CD4-positive, alpha-beta T cell treated with Interleukin-12 subunit alpha and Interleukin-12 subunit beta, for 1 hour (primary cell): Measurements from ENCODE around the gene CCDC12.

Experiments used
- DNase-seq: peaks from one replicate; pipeline ENCODE4 v3.0.0-alpha.2; 2020

The CCDC12 gene

DNA sequence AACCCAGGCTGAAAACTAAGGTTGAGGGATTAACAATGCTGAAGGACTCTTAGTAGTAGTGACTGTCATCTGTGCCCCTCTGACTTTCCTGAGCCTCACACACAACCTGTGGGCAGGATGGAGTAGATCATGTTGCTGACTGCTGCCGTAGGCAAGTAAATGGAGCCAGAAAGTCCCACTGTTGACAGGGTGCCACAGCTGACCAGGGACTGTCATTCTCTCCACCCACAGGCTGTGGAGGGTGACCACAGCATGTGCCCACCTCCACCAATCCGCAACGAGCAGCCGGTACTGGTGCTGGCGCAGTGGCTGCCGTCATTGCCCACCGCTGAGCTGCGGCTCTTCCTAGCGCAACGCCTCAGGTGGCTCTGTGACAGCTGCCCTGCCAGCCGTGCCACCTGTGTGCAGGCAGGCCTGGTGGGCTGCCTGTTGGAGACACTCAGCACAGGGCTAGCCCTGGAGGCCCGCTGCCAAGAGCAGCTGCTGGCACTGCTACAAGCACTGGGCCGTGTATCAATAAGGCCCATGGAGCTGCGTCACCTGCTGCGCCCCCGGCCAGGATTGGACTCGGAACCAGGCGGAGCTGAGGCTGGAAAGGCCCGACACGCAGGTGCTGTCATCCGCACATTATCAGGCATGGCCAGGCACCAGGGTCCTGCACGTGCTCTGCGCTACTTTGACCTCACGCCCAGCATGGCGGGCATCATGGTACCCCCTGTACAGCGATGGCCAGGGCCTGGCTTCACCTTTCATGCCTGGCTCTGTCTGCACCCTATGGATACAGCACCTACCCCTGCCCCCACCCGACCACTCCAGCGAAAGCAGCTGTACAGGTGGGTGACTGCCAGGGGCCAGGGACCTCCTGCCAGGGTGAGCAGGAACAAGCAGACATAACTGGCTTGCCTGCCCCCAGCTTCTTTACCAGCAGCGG lies 18.5 kb upstream of the CCDC12 start:
- no peak for DNase-seq

DNA sequence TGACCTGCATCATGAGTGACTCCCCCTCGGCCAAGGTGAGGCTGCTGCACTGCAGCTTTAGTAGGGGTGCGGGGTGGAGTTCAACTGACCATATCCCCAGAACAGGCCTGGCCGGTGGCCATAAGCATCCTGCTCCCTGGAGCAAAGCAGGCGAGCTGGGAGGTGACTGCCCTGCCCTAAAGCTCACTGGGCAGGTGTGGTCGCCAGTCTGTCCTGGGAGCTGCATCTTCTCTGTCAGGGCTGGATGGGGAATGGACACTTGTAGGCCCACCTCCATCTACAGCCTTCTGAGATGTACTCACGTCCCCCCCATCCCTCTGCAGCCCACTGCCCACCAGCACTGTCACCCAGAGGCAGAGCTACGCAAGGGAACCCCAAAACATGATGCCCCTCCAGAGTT lies 17.4 kb upstream of the CCDC12 start:
- DNase-seq = no peak

DNA sequence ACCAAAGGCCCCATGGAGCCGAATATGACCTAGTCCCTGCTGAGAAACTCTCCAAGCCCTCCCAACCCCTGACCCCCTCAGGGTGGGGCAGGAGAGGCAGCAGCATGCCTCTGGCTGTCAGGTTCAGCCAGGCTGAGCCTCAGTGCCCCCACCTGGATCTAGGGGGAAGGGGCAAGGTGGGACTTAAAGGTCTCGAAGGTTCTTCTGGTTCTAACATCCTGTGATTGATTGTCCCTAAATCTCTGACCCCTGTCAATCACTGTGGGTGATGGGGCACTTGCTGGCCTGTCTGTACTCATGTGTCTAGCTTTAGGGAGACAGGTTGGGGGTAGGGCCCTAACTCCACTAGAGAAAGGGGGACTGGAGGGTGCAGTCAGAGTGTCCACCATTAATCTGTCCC lies 16.7 kb upstream of the CCDC12 start:
- DNase-seq = no peak

DNA sequence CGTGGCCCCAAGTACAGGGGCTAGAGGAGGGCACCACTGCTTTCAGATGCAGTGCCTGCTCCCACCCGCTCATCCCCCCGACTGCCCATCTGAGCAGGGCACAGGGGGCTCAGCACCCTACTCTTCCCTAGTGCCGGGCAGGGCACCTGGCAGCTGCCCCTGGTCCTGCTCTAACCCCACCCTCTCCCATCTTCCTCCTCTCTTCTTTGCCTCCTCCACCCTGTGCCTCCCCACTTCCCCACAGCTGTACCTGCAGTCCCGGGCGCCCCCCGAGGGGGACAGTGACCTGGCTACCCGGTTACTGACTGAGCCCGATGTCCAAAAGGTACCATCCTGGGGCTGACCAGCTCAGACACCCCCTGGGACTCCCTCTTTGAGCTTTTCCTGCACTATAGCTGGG lies 15.7 kb upstream of the CCDC12 start:
- DNase-seq = no peak

DNA sequence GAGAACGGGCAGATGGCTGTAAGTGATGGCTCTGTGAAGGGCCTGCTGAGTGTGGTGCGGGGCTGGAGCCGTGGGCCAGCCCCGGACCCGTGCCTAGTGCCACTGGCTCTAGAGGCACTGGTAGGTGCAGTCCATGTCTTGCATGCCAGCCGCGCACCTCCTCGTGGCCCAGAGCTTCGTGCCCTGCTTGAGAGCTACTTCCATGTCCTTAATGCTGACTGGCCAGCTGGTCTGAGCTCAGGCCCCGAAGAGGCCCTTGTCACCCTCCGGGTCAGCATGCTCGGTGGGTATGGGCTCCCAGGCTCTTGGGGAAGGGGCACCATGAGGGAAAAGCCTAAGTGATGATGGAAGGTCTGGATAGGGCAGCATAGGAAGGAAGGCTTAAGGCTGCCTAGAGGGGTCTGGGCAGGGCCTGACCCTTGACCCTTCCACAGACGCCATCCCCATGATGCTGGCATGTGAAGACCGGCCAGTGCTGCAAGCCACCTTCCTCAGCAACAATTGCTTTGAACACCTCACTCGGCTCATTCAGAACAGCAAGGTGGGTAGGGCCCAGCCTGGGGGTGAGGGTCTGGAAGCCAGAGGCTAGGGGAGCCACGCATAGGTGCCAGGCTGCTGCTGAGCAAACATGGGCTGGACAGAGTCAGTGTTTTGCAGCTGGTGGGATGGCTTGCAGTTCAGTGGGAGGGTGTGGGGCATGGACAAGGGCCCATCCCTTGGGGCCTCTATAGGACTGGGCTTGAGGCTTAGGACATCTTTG lies 15.0 kb upstream of the CCDC12 start:
- DNase-seq = no peak

DNA sequence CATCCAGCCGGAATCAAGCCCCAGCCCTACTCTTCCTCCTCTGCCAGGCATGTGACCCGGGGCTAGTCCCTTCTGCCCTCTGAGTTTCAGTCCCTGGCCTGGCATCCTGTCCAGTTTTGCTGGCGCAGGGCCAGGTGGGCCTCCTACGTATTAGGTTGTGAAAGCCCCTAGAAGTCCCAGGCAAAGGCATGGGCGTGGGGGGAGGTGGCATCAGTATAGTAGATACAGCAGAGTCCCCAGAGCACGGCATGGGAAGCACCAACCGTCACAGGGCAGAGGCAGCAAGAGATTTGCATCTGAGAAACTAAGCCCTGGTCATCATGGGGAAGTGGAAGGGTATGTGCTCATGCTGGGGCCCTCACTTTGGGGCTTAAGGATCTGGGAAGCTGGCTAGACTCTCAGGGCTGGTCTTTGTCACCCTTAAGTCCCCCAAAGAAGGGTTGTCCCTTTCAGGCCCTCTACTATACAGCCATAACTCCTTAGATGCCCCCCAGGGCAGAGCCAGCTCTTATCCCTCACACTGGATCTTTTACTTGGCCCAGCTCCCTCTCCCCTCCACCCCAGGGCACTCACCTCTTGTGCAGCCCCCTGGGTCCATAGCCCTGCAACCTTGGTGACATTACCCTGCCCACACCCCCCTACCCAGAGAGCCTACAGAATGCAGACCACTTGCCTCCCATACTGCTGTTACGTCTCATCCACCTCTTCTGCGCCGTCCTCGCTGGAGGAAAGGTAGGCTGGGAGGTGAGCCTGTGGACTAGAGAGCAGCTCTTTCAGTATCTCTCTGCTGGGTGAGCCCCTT lies 14.2 kb upstream of the CCDC12 start:
- no peak for DNase-seq

DNA sequence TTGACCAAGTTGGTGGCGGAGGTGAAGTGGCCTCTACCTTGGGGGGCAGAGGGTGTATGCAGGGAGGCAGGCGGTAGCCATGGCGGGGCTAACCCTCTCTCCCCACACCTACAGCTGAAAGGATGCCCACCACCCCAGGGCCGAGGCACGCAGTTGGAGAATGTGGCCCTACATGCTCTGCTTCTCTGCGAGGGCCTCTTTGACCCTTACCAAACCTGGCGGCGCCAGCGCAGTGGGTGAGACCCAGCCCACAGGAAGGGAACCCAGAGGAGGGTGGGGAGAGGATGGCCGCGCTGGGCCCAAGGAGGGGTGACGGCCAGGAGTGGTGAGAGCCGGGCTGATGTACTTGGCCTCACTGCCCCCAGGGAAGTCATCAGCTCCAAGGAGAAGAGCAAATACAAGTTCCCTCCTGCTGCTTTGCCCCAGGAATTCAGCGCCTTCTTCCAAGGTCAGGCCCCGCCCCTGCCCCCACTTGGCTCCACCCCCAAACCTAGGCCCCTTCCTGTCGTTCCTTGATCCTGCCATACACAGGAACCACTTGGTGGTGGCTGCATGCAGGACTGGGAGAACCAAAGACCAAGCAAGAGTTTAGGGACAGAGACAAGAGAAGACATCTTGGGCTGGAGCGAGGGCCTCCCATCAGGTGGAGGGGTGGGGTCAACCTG lies 12.7 kb upstream of the CCDC12 start:
- no peak for DNase-seq

DNA sequence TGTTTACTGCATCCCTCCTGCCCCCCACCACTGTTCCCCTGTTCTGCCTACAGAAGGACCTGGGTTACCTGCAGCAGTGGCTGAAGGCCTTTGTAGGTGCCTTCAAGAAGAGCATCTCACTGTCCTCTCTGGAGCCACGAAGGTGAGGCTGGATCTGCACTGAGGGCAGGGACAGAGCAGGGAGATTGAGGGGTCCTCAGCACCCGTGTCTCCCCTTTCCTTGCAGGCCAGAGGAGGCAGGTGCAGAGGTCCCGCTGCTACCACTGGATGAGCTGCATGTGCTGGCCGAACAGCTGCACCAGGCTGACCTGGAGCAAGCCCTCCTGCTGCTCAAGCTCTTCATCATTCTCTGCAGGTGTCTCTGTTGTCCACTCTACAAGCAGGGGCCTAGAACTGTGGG lies 12.1 kb upstream of the CCDC12 start:
- DNase-seq = no peak

DNA sequence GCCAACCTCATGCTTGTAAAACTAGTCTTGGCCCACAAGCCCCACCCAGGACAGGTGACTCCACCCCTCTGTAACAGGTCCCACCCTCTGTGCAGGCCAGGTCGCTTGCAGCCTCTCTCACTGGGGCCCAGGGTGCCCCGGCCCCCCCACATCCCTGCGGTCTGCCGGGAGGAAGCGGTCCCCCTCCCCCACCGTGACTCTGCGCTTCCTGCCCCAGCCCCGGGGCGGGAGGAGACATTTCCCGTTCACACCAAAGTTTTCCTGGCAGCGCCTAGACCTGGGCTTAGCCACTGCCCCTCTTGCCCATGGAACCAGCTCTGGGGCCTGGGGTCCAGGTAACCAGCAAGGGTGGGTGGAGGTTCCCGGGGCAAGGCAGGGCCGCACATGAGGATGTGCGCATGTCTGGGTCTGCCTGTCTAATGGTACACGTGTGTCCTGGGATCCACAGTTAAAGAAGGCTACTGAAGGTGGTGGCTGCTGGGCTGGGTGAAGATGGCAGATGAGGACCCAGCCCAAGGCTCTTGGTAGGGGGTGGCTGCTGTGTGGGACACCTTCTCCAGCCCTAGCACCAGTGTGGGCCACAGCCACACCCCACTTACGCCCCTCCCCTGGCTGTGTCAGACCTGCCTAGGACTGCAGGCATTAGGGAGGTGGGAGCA lies 11.3 kb upstream of the CCDC12 start:
- DNase-seq = peak; percentile 93

DNA sequence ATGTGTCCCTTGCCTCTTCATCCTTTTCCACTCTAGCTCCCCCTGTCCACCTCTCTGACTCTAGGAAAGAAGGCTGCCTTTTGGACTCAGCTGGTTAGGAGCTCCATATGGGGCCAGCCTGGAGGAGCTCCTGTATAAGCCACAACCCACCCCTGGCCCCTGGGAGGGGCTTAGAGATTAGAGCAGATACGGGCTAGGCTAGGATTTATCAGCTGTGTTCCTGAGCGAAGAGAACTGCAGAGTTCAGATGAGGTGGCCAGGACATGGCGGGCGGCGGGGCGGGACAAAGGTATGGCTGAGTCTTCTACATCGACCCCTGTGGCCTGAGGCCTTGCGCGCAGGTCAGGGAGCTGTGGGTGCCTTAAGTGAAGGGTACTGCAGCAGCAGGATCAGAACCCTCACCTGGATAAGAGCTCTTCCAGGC lies 10.8 kb upstream of the CCDC12 start:
- no peak for DNase-seq

DNA sequence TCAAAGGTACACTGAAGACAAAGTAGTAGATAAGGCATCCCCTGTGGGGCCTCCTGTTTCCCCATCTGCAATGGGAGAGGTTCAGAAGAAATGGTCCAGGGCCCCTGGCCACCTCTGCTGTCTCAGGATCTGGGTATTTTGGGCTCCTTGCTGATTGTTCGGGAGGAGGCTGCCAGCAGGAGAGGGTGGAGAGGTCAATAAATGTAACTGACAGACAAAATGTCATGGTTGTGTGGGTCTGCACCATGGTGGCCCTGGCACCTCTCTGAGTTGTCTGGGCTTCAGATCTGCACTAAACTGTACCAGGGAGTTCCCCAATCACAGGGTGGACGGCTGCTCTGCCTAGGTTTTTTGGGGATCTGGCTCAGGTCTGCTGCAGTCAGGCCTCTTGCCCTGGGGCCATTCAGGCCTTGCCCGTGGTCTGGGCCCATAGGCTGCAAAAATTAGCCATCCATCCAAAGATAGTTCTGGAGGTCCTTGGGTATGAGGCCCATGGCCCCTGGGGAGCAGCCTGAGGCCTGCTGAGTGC lies 10.3 kb upstream of the CCDC12 start:
- no peak for DNase-seq

DNA sequence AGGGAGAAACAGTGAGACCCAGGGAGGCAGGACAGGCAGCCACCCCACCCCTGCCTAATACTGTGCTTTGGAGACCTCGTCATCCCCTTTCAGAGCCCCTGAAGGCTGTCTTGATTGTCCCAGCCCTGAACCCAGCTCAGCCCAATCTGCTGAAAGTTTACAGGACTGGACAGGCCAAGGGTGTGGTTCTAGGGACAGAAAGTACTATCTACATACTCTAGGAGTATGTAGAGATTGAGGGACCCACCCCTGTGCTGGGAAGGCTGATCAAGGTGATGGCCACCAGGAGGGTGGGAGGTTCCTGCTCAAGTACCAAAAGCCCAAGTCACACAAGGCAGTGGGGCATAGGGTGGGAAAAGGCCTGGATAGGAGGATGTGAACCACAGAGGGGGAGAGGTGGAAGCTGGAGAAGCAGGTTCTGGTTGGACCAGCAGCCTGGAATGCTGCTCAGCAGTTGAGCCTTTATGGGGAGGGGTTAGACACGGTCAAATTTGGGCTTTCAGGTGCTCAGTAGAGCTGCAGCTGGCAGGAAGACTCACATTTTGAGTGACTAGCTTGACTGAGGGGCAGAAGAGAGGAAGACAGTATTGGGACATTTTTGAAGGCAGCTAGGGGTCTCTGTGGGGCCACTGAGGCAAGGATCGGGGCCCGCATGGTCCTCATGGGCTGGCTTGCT lies 9.6 kb upstream of the CCDC12 start:
- DNase-seq = no peak

DNA sequence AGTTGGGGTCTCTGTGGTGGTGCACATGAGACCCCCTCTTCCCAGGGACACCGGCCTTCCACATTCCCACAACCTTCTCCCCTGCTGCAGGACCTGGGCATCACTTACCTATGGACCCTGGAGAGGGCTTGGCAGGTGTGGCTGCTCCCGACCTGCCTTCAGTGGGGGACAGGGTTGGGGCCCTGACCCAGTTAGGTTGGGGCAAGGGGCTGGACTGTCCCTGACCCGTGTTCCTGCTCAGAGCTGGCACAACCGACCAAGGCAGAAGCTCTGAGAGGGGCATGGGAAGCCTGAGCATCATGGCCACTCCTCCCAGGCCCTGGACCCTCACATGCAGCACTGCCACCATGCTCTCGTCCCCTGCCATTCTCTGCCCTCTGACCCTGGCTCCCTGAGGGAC lies 9.0 kb upstream of the CCDC12 start:
- DNase-seq = no peak

DNA sequence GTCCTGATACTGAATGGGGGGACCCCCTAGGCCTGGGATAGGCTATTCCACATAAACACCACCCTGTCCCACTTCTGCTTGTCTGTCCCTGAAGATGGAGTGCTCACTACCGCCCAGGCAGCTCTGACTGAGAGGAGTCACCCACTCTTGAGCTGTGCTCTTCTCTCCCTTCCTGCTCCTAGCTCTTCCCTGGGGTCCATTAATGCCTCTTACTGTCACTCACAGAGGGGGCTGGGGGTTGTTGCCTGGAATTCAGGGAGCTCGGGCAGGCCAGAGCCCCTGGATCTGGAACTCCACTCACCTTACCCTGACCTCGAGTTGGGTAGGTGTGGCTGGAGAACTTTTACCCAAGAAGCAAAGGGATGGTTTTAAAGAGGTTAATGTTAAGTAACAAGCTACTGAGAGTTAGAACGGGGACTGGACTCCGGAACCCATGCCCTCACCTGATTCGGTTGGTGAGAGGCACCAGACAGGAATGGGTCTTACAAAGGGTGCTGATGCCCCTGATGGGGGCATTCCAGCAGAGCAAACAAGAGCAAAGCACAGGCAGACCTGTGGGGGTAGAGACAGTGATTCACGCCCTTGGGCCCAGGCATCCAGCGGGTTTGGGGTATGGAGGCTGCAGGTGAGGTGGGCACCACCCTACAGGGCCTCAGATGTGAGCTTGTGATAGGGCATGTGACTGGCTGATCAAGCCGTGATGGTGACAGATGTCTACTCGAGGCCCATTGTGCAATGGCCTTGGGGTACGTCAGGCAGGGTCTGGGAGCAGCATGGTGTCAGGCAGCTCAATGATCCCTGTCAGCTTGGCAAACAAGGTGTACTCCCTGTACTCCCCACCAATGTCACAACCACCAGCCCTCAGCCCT lies 8.3 kb upstream of the CCDC12 start:
- no peak for DNase-seq

DNA sequence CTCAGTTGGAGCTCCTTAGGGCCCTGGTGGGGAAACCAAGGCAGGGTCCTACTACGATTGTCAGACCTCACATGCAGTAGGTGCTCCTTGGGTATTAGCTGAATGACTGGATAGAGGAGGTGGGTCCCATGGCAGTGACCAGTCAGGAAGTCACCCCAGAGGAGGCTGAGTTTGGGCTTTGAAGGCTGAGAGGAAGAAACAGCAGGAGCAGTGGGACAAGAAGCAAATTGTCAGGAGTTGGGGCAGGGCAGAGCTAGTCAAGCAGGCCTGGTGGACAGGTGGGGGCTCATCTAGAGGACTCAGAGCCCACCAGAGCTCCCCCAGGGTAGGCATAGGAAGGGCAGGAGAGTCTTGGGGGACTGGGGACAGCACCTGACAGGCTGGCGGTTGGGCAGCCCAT lies 6.0 kb upstream of the CCDC12 start:
- DNase-seq = no peak

DNA sequence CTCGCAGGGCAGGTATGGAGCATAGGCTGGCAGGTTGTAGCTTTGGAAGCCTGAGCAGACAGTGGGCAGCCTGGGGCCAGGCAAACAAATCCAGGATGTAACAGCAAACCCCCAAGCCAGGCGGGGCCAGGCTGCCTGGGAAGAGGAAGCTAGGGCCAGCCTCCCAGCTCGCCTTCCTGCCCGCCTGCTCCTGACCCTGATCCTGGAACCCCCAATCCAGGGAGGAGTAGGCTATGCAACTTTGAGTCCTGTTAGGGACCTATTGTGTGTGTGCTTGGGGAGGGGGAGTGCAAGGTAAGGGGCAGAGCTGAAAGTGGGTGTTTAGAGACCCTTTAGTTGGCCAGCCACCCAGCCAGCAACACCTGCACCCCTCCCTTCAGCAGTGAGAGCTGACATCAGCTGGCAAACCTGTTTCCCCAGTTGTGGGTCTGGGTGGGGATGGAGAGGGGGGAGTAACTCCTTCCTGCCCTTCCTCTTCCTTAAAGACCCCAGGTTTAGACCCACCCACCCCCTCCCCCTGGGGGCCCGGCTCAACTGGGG lies 5.5 kb upstream of the CCDC12 start:
- DNase-seq = no peak

DNA sequence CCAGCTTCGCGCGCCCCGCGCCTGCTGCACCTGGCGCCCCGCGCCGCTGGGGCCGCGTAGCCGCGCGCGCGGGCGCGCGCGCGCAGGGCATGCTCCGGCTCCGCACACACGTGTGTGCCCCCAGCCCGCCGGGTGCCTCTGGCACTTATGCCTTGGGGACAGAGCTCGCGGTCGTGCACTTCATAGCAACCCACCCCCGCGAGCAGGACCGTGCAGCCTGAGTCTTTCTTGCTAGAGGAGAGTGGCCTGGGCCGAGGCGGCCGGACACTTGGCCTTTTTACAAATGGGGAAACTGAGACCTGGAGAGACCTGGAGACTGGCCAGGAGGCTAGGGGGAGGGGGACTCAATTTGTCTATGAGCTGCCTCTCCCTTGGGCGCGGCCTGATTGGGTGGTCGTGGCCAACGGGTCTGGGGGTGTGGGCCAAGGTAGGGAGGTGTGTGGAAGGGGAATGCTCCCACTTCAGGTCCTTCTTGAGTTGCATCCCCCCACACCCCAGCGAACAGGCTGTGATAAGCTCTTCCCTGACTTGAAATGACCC lies 3.5 kb upstream of the CCDC12 start:
- DNase-seq = no peak

DNA sequence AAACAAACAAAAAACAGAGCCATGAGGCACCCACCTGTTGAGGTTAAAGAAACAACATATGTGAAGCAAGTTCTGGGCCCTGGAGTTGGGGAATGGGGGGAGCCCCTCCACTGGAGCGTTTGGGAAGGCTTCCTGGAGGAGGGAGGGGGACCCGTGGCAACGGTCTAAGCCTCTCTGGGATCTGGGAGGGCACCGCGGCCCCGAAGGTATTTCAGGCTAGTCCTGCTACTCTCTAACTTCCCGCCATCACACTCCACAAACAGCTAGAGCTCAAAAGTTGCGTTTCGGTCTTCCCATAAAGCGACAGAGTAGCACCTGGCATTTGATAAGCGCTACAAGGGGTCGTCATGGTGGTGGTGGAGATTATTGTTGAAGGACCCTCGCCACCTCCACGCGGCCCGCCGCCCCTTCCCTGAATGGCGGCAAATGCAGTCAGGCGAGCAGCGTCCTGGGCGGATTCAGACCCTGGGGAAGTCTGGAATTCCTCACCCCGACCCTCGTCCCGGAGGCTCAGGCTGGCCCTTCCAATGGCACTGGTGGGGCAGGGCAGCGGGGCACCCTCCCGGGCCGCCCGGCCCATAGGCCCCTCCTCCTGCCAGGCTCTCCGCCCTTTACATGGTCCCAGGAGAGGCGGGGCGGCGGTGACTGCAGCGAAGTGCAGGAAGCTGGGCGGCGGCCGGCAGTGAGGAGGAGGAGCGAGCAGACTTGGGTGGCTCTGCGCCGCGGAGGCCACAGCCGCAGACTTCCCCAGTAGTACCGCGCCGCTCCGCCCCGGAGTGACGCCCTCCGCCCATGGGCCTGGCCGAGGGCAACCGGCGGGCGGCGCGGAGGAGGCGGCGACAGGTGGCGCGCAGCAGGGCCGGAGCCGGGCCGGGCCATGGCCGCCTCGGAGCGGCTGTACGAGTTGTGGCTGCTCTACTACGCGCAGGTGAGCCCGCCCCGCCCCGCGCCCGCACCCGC lies 2.7 kb upstream of the CCDC12 start, which contains the start of gene NBEAL2:
NBEAL2 (plus strand) TSS at position 682 of the 960 bp plus-strand sequence; CDS start at position 878, 196 bp downstream.
- peak; percentile 96 for DNase-seq
